Naive thymus-derived CD4-positive, alpha-beta T cell (primary cell): Measurements from ENCODE around the gene DUSP28. TPM values are rescaled to one million over a fixed set of nuclear protein-coding genes. Genes with fewer than 3 reads are reported as not detected.
A peak's percentile ranks its signal among the peaks of the same experiment; 100 is the strongest.

Experiments
- ATAC-seq: fragments of 150-1000 bp; cut with Tn5 transposase; 2 replicates; pipeline ENCODE4 v1.10.0; 2021; ENCODE audit warnings: mild to moderate bottlenecking, moderate library complexity
- CTCF ChIA-PET: fragments of 350-600 bp; sonication (Branson Sonifier 250); formaldehyde crosslinking; loops from one replicate; lab custom pipeline; 2021; ENCODE audit warnings: antibody characterized with exemption; lab: Charles Lee
- POLR2A ChIA-PET: fragments of 350-600 bp; sonication (Branson Sonifier 250); formaldehyde crosslinking; loops from one replicate; lab custom pipeline; 2021; ENCODE audit warnings: antibody characterized with exemption, inconsistent platforms; lab: Charles Lee
- DNase-seq, 9 donors: peaks; one replicate each; pipeline versions ENCODE4 v3.0.0 to v3.0.0-alpha.2; 2020 to 2022; ENCODE audit warnings: mixed read lengths in 1 of 9
- H3K27ac ChIP-seq: one replicate; pipeline ENCODE4 v1.7.0; 2013; ENCODE audit warnings: mild to moderate bottlenecking, low read depth, low read length, moderate library complexity
- H3K27me3 ChIP-seq, 2 donors: one replicate each; pipeline ENCODE4 v1.7.0; 2013; ENCODE audit warnings: low read length in 2 of 2, mild to moderate bottlenecking in 2 of 2, moderate library complexity in 2 of 2; ENCODE audit not compliant: control insufficient read depth in 2 of 2, insufficient read depth in 2 of 2
- H3K36me3 ChIP-seq, 3 experiments: 1 replicate in 2 of 3; 2 replicates in 1 of 3; pipeline ENCODE4 v1.7.0; 2013; ENCODE audit warnings: low read length in 3 of 3, mild to moderate bottlenecking in 3 of 3, moderate library complexity in 1 of 3; ENCODE audit not compliant: insufficient read depth in 3 of 3, control insufficient read depth in 2 of 3
- H3K4me1 ChIP-seq, 2 donors: one replicate each; pipeline ENCODE4 v1.7.0; 2013; ENCODE audit warnings: low read length in 2 of 2, mild to moderate bottlenecking in 2 of 2, moderate library complexity in 1 of 2; ENCODE audit not compliant: control insufficient read depth in 2 of 2, insufficient read depth in 2 of 2
- H3K4me3 ChIP-seq: 2 replicates; pipeline ENCODE4 v1.7.0; 2013; ENCODE audit warnings: mild to moderate bottlenecking, low read length
- H3K9me3 ChIP-seq, 3 experiments: 1 replicate in 2 of 3; 2 replicates in 1 of 3; pipeline ENCODE4 v1.7.0; 2013; ENCODE audit warnings: low read length in 3 of 3; ENCODE audit not compliant: control insufficient read depth in 2 of 3
- H3K27ac Mint-ChIP-seq, 9 donors: one replicate each; pipeline ENCODE4 v1.8.0; 2020 to 2022; ENCODE audit warnings: mixed read lengths in 9 of 9, mild to moderate bottlenecking in 8 of 9, moderate library complexity in 5 of 9, inconsistent platforms in 2 of 9
- H3K27me3 Mint-ChIP-seq, 5 donors: one replicate each; pipeline ENCODE4 v1.8.0; 2021 to 2022; ENCODE audit warnings: mixed read lengths in 5 of 5, mild to moderate bottlenecking in 1 of 5
- H3K36me3 Mint-ChIP-seq, 5 donors: one replicate each; pipeline ENCODE4 v1.8.0; 2020 to 2022; ENCODE audit warnings: mixed read lengths in 5 of 5, mild to moderate bottlenecking in 3 of 5, inconsistent platforms in 1 of 5
- H3K4me1 Mint-ChIP-seq, 7 donors: one replicate each; pipeline ENCODE4 v1.8.0; 2020 to 2022; ENCODE audit warnings: mixed read lengths in 7 of 7, mild to moderate bottlenecking in 3 of 7, inconsistent platforms in 1 of 7
- H3K4me3 Mint-ChIP-seq, 10 donors: one replicate each; pipeline ENCODE4 v1.8.0; 2020 to 2022; ENCODE audit warnings: mild to moderate bottlenecking in 10 of 10, mixed read lengths in 10 of 10, moderate library complexity in 6 of 10, inconsistent platforms in 2 of 10
- H3K9me3 Mint-ChIP-seq, 11 donors: one replicate each; pipeline ENCODE4 v1.8.0; 2020 to 2022; ENCODE audit warnings: mixed read lengths in 11 of 11, mild to moderate bottlenecking in 4 of 11, inconsistent platforms in 1 of 11, moderate library complexity in 1 of 11
- intact Hi-C, 2 donors: fragments of 100-400 bp; cut with micrococcal nuclease; formaldehyde crosslinking; loops; one replicate each; pipeline ENCODE4 v1.15.1; 2023
- polyA plus RNA-seq, 2 donors: library from polyadenylated mRNA; unstranded; fragments of 300-500 nt; fragmentation: Illumina TruSeq; gene quantifications; one replicate each; pipeline ENCODE4 v1.2.3, GENCODE V29; 2021
- total RNA-seq, 6 experiments: library from RNA in 5 of 6; stranded (reverse) in 5 of 6; gene quantifications; 1 replicate in 5 of 6; 2 replicates in 1 of 6; pipeline ENCODE4 v1.2.3 and lab custom pipeline; 2021 to 2026

Gene DUSP28
- total and polyA plus RNA-seq, 7 experiments from 2014 or later: 11.1 to 30.1 (median 17.8) TPM

DNA sequence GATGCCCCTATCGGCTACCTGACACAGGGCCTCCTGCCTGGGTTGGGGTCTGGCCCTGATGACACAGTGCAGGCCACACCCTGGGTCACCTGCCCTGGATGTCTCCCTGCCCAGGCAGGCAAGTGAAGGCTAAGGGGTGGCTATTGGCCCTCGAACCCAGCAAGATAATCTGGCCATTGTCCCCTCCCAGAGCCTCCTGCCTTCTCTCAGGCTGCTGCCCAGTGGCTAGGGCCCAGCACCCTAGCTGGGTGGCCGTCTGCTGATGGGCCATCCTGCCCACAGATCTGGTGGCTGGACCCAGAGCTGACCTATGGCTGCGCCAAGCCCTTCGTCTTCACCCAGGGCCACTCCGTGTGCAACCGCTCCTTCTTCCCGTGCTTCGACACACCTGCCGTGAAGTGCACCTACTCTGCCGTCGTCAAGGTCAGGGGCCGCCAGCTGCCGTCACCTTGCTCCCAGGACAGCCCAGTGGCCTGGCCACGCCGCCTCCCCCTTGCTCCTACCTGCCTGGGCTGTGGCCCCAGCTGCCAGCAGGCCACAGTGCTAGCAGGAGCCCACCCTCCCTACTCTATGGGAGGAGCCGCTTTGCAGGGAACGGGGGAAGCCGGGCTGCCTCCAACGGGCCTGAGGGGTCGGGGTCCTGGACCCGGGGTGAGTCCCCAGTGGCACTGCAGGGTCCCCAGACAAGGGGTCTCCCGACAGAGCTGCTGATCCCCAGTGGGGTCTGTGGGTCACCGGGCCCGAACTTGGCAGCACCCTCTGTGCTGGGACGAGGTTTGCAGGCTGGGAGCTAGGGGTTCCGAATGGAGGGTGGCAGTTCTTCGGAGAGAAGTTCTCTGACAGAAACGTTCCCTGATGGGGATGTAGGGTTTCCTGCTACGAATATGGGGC is 12.2 kb downstream of the DUSP28 start:
- H3K4me1 Mint-ChIP-seq: peaks cover 23 to 38% (median 31%) of the 10 kb centered on the region in 7 donors
- peaks cover 28 to 32% of the 10 kb centered on the region in 2 donors for H3K4me1 ChIP-seq
- no peaks in the 10 kb centered on the region for H3K27me3 ChIP-seq
- ATAC-seq: no peak
- H3K4me3 Mint-ChIP-seq: peak overlapping the region in 3 of 10 donors; percentile 25 to 88 (median 54)
- ChIA-PET CTCF (interaction anchor here (0.8 kb wide), 1 partner anchor 13 kb away, joined by 3 read pairs; no protein-coding TSS in a partner anchor), POLR2A (interaction anchor here (0.7 to 1.5 kb wide), 5 partner anchors 11 to 58 kb away, joined by 3 to 5 read pairs (median 3); partner anchors contain the start of genes ANKMY1, CAPN10 and DUSP28)
- H3K27ac Mint-ChIP-seq: peak overlapping the region in 1 of 9 donors; percentile 30
- H3K36me3 Mint-ChIP-seq: peaks cover 0 to 14% (median 0%) of the 10 kb centered on the region in 5 donors
- H3K27ac ChIP-seq: no peak overlapping the region
- H3K9me3 ChIP-seq: no peaks in the 10 kb centered on the region
- peaks cover 7 to 62% (median 8%) of the 10 kb centered on the region in 3 experiments for H3K36me3 ChIP-seq
- no peak for DNase-seq
- no peaks in the 10 kb centered on the region for H3K27me3 Mint-ChIP-seq
- H3K9me3 Mint-ChIP-seq: no peaks in the 10 kb centered on the region
- intact Hi-C loops: no loop called here
- H3K4me3 ChIP-seq: no peak overlapping the region

DNA sequence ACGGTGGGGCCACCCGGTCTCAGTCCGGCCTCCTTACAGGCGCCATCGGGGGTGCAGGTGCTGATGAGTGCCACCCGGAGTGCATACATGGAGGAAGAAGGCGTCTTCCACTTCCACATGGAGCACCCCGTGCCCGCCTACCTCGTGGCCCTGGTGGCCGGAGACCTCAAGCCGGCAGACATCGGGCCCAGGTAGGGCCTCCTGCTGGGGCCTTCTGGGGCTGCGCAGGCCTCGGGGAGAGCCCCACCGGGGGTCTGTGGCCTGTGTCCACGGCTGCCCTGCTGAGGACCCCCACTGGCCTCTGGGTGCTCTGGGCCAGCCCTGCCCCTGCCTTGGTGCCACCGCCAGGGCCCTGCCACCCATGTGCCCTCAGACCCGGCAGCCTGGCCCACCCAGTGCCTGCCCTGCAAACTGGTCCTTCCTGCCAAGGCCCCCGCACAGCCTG is 12.9 kb downstream of the DUSP28 start:
- ChIA-PET CTCF (interaction anchor here (0.8 kb wide), 1 partner anchor 12 kb away, joined by 3 read pairs; no protein-coding TSS in a partner anchor), POLR2A (interaction anchor here (1.9 kb wide), 1 partner anchor 12 kb away, joined by 5 read pairs; no protein-coding TSS in a partner anchor)
- no peaks in the 10 kb centered on the region for H3K9me3 Mint-ChIP-seq

GRCh38 chr2:240573516-240574385 is 13.6 kb downstream of the DUSP28 start:
- H3K4me3 ChIP-seq: no peak overlapping the region
- ATAC-seq (no peak), DNase-seq (no peak)
- H3K4me1 ChIP-seq: peaks cover 24 to 31% of the 10 kb centered on the region in 2 donors
- no peak overlapping the region for H3K4me3 Mint-ChIP-seq
- CTCF ChIA-PET: no interaction called here
- H3K27ac Mint-ChIP-seq: no peak overlapping the region
- H3K36me3 Mint-ChIP-seq: peaks cover 0 to 13% (median 0%) of the 10 kb centered on the region in 5 donors
- H3K9me3 Mint-ChIP-seq: no peaks in the 10 kb centered on the region
- intact Hi-C loops: no loop called here
- no peak overlapping the region for H3K27ac ChIP-seq
- POLR2A ChIA-PET: interaction anchor here (1.9 kb wide), 1 partner anchor 13 kb away, joined by 5 read pairs; no protein-coding TSS in a partner anchor
- H3K36me3 ChIP-seq: peaks cover 7 to 75% (median 8%) of the 10 kb centered on the region in 3 experiments
- H3K27me3 Mint-ChIP-seq: no peaks in the 10 kb centered on the region
- H3K9me3 ChIP-seq: no peaks in the 10 kb centered on the region
- no peaks in the 10 kb centered on the region for H3K27me3 ChIP-seq
- peaks cover 21 to 37% (median 28%) of the 10 kb centered on the region in 7 donors for H3K4me1 Mint-ChIP-seq

More for the DNA sequence above, 12.9 kb downstream of the DUSP28 start:
- Histone ChIP-seq H3K36me3 (peaks cover 7 to 69% (median 8%) of the 10 kb centered on the region in 3 experiments), H3K27ac (no peak overlapping the region), H3K4me3 (no peak overlapping the region), H3K9me3 (no peaks in the 10 kb centered on the region), H3K4me1 (peaks cover 23 to 30% of the 10 kb centered on the region in 2 donors), H3K27me3 (no peaks in the 10 kb centered on the region)
- Mint-ChIP-seq H3K27me3 (no peaks in the 10 kb centered on the region), H3K27ac (no peak overlapping the region), H3K4me3 (no peak overlapping the region), H3K4me1 (peaks cover 19 to 32% (median 25%) of the 10 kb centered on the region in 7 donors), H3K36me3 (peaks cover 0 to 13% (median 0%) of the 10 kb centered on the region in 5 donors)
- DNase-seq (no peak), ATAC-seq (no peak)
- intact Hi-C loops: no loop called here

GRCh38 chr2:240574386-240575100 is 14.4 kb downstream of the DUSP28 start:
- CTCF ChIA-PET: no interaction called here
- Mint-ChIP-seq H3K27me3 (no peaks in the 10 kb centered on the region), H3K9me3 (no peaks in the 10 kb centered on the region), H3K4me1 (peaks cover 21 to 40% (median 29%) of the 10 kb centered on the region in 7 donors), H3K36me3 (peaks cover 0 to 10% (median 0%) of the 10 kb centered on the region in 5 donors), H3K27ac (no peak overlapping the region), H3K4me3 (no peak overlapping the region)
- Histone ChIP-seq H3K4me1 (peaks cover 27 to 34% of the 10 kb centered on the region in 2 donors), H3K4me3 (no peak overlapping the region), H3K27ac (no peak overlapping the region), H3K9me3 (no peaks in the 10 kb centered on the region), H3K36me3 (peaks cover 7 to 78% (median 8%) of the 10 kb centered on the region in 3 experiments), H3K27me3 (no peaks in the 10 kb centered on the region)
- intact Hi-C loops: no loop called here
- ATAC-seq (no peak), DNase-seq (no peak)
- POLR2A ChIA-PET: interaction anchor here (1.9 kb wide), 1 partner anchor 14 kb away, joined by 5 read pairs; no protein-coding TSS in a partner anchor

DNA sequence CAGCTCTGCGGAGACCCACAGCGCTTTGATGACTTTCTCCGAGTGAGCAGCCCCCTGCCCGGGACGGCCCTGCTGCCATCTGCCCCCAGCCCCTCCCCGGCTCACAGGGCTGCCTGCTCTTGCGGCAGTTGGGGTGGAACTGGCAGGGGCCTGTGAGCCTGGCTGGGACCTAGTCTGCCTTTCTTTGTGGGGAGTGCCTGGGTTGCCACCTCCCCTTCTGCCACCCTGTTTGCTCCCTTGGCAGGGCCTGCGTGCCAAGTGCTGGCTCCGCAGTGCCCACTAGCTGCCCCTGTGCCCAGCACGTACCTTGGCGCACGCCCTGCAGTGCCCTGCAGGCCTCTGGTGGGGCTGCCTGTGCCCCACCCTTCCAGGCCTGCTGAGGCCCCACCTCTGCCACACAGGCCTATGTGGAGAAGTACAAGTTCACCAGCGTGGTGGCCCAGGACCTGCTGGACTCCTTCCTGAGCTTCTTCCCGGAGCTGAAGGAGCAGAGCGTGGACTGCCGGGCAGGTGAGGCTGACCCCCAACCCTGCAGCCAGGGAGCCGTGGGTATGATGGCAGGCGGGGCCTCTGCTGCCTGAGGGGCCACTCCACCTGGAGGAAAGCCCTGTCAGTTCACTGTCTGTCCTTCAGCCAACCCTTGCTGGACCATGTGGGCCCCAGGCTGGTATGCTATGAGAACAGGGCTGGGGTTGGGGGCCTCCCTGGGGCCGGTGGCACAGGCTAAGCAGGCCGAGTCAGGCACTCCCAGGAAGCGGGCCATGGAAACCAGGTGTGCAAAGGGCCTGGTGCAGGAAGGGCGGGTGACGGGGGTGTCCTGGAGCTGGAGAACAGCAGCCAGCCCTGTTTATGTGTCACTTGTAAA is 15.2 kb downstream of the DUSP28 start:
- POLR2A ChIA-PET: interaction anchor here (1.3 to 1.9 kb wide), 3 partner anchors 10 to 14 kb away, joined by 4 to 5 read pairs (median 5); partner anchors contain the start of gene CAPN10
- DNase-seq: no peak
- Mint-ChIP-seq H3K9me3 (no peaks in the 10 kb centered on the region), H3K4me3 (no peak overlapping the region), H3K36me3 (peaks cover 0 to 13% (median 0%) of the 10 kb centered on the region in 5 donors), H3K4me1 (peaks cover 23 to 40% (median 32%) of the 10 kb centered on the region in 7 donors), H3K27ac (peak overlapping the region in 1 of 9 donors; percentile 33), H3K27me3 (no peaks in the 10 kb centered on the region)
- peaks cover 25 to 33% of the 10 kb centered on the region in 2 donors for H3K4me1 ChIP-seq
- intact Hi-C loops: no loop called here
- no peak overlapping the region for H3K4me3 ChIP-seq
- no peaks in the 10 kb centered on the region for H3K27me3 ChIP-seq
- H3K36me3 ChIP-seq: peaks cover 7 to 78% (median 8%) of the 10 kb centered on the region in 3 experiments
- ATAC-seq: no peak
- CTCF ChIA-PET: no interaction called here
- no peak overlapping the region for H3K27ac ChIP-seq
- no peaks in the 10 kb centered on the region for H3K9me3 ChIP-seq
